H9 (cell line): Measurements from ENCODE around the gene EFCAB5. TPM values are rescaled to one million over a fixed set of nuclear protein-coding genes. Genes with fewer than 3 reads are reported as not detected.

Experiments used
- DNase-seq: peaks from one replicate; pipeline ENCODE4 v3.0.0-alpha.2; 2017
- H2AFZ ChIP-seq: one replicate; pipeline ENCODE4 v1.6.1; 2013; ENCODE audit warnings: mild to moderate bottlenecking, low read length, control low read depth, moderate library complexity
- H2AK5ac ChIP-seq: 2 replicates; pipeline ENCODE4 v1.6.1; 2013; ENCODE audit warnings: low read length, control low read depth, mixed read lengths; ENCODE audit not compliant: insufficient read length
- H2BK120ac ChIP-seq: one replicate; pipeline ENCODE4 v1.6.1; 2013; ENCODE audit warnings: low read depth, mild to moderate bottlenecking, low read length, control low read depth, inconsistent platforms; ENCODE audit not compliant: poor library complexity, severe bottlenecking
- H2BK12ac ChIP-seq: 2 replicates; pipeline ENCODE4 v1.6.1; 2013; ENCODE audit warnings: low read length, control low read depth, mixed read lengths, low read depth; ENCODE audit not compliant: insufficient read length
- H2BK15ac ChIP-seq: 2 replicates; pipeline ENCODE4 v1.6.1; 2013; ENCODE audit warnings: low read depth, low read length, control low read depth
- H2BK20ac ChIP-seq: one replicate; pipeline ENCODE4 v1.6.1; 2013; ENCODE audit warnings: low read depth, mild to moderate bottlenecking, low read length, control low read depth, inconsistent platforms; ENCODE audit not compliant: poor library complexity, severe bottlenecking
- H2BK5ac ChIP-seq: 2 replicates; pipeline ENCODE4 v1.6.1; 2013; ENCODE audit warnings: low read length, control low read depth, mixed read lengths; ENCODE audit not compliant: insufficient read length
- H3K14ac ChIP-seq: 2 replicates; pipeline ENCODE4 v1.6.1; 2013; ENCODE audit warnings: low read length, control low read depth; ENCODE audit not compliant: insufficient read depth
- H3K18ac ChIP-seq: 2 replicates; pipeline ENCODE4 v1.6.1; 2013; ENCODE audit warnings: low read depth, mild to moderate bottlenecking, mixed read lengths, low read length, control low read depth; ENCODE audit not compliant: insufficient read length
- H3K23ac ChIP-seq: 2 replicates; pipeline ENCODE4 v1.6.1; 2013; ENCODE audit warnings: low read length, control low read depth, mixed read lengths, low read depth; ENCODE audit not compliant: insufficient read length
- H3K23me2 ChIP-seq: 2 replicates; pipeline ENCODE4 v1.6.1; 2013; ENCODE audit warnings: low read depth, mild to moderate bottlenecking, mixed read lengths, low read length, control low read depth; ENCODE audit not compliant: insufficient read length, poor library complexity, severe bottlenecking
- H3K27ac ChIP-seq: 2 replicates; pipeline ENCODE4 v1.5.1; 2013; ENCODE audit warnings: low read length, control low read depth, mixed read lengths, low read depth; ENCODE audit not compliant: insufficient read length
- H3K27me3 ChIP-seq: 2 replicates; pipeline ENCODE4 v1.6.1; 2013; ENCODE audit warnings: low read length, control low read depth, inconsistent platforms; ENCODE audit not compliant: insufficient read depth
- H3K4ac ChIP-seq: 2 replicates; pipeline ENCODE4 v1.6.1; 2013; ENCODE audit warnings: low read depth, mild to moderate bottlenecking, control low read depth, inconsistent platforms, low read length, moderate library complexity
- H3K4me1 ChIP-seq: 2 replicates; pipeline ENCODE4 v1.6.1; 2013; ENCODE audit warnings: low read length, control low read depth, inconsistent platforms; ENCODE audit not compliant: insufficient read depth
- H3K4me2 ChIP-seq: 2 replicates; pipeline ENCODE4 v1.6.1; 2013; ENCODE audit warnings: low read length, control low read depth, mixed read lengths; ENCODE audit not compliant: insufficient read length, insufficient read depth
- H3K56ac ChIP-seq: 2 replicates; pipeline ENCODE4 v1.6.1; 2013; ENCODE audit warnings: low read depth, mild to moderate bottlenecking, mixed read lengths, low read length, control low read depth; ENCODE audit not compliant: insufficient read length
- H3K79me1 ChIP-seq: 2 replicates; pipeline ENCODE4 v1.6.1; 2013; ENCODE audit warnings: low read depth, mild to moderate bottlenecking, moderate library complexity, low read length, control low read depth, inconsistent platforms; ENCODE audit not compliant: insufficient read depth, poor library complexity, severe bottlenecking
- H3K79me2 ChIP-seq: 2 replicates; pipeline ENCODE4 v1.6.1; 2013; ENCODE audit warnings: low read length, control low read depth, inconsistent platforms; ENCODE audit not compliant: insufficient read depth
- H3K9ac ChIP-seq: 2 replicates; pipeline ENCODE4 v1.6.1; 2013; ENCODE audit warnings: low read length, control low read depth, mixed read lengths; ENCODE audit not compliant: insufficient read length; ENCODE audit errors: extremely low read depth
- H3K9me3 ChIP-seq: one replicate; pipeline ENCODE4 v1.6.1; 2013; ENCODE audit warnings: low read depth, low read length, inconsistent platforms; ENCODE audit not compliant: control insufficient read depth
- H3T11ph ChIP-seq: one replicate; pipeline ENCODE4 v1.6.1; 2013; ENCODE audit warnings: mild to moderate bottlenecking, low read length, control low read depth, inconsistent platforms
- H4K20me1 ChIP-seq: one replicate; pipeline ENCODE4 v1.6.1; 2013; ENCODE audit not compliant: control insufficient read depth, insufficient read length, insufficient read depth
- H4K5ac ChIP-seq: 2 replicates; pipeline ENCODE4 v1.6.1; 2013; ENCODE audit warnings: low read depth, mild to moderate bottlenecking, mixed read lengths, low read length, control low read depth; ENCODE audit not compliant: insufficient read length
- H4K8ac ChIP-seq: replicated peaks from 2 replicates; pipeline ENCODE4 v1.6.1; 2013; ENCODE audit warnings: low read length, control low read depth, mixed read lengths, low read depth; ENCODE audit not compliant: insufficient read length
- H4K91ac ChIP-seq: 2 replicates; pipeline ENCODE4 v1.6.1; 2013; ENCODE audit warnings: low read depth, mild to moderate bottlenecking, moderate library complexity, mixed read lengths, low read length, control low read depth; ENCODE audit not compliant: insufficient read length
- H3K27ac Mint-ChIP-seq, 3 experiments: 2 replicates in 2 of 3; 3 replicates in 1 of 3; pipeline ENCODE4 v1.8.0; 2020 to 2021; ENCODE audit warnings: mixed read lengths in 3 of 3, mild to moderate bottlenecking in 1 of 3, moderate library complexity in 1 of 3
- H3K27me3 Mint-ChIP-seq: 2 replicates; pipeline ENCODE4 v1.8.0; 2021; ENCODE audit warnings: low read depth, mild to moderate bottlenecking, moderate library complexity, mixed read lengths
- H3K36me3 Mint-ChIP-seq, 3 experiments: 2 replicates in 2 of 3; 3 replicates in 1 of 3; pipeline ENCODE4 v1.8.0; 2020 to 2021; ENCODE audit warnings: low read depth in 3 of 3, mixed read lengths in 3 of 3; ENCODE audit not compliant: insufficient read depth in 1 of 3
- H3K4me1 Mint-ChIP-seq, 2 experiments: 2 replicates each; pipeline ENCODE4 v1.8.0; 2020; ENCODE audit warnings: mixed read lengths in 2 of 2
- H3K4me3 Mint-ChIP-seq, 2 experiments: 2 replicates in 1 of 2; 3 replicates in 1 of 2; pipeline ENCODE4 v1.8.0; 2020 to 2021; ENCODE audit warnings: mild to moderate bottlenecking in 2 of 2, mixed read lengths in 2 of 2, moderate library complexity in 1 of 2
- H3K9me3 Mint-ChIP-seq, 2 experiments: 2 replicates in 1 of 2; 3 replicates in 1 of 2; pipeline ENCODE4 v1.8.0; 2020; ENCODE audit warnings: mild to moderate bottlenecking in 2 of 2, mixed read lengths in 2 of 2, moderate library complexity in 1 of 2
- WGBS: extraction: QIAGEN DNeasy Blood & Tissue Kit; methylation state at CpG from one replicate; pipeline ENCODE4 v1.1.7; 2013; ENCODE audit warnings: missing lambda C conversion rate, low lambda C conversion rate, mixed read lengths; ENCODE audit not compliant: insufficient read length; ENCODE audit errors: extremely low coverage; 5-methylcytosine and 5-hydroxymethylcytosine counted together
- total RNA-seq: library from RNA; stranded (reverse); gene quantifications from 2 replicates; pipeline ENCODE4 v1.2.1, GENCODE V29; 2021
- TF ChIP-seq, protein P1 (sequence below): fragments of 200-600 bp; sonication (generic); conservative IDR thresholded peaks from 3 replicates; pipeline ENCODE4 v1.8.0; 2021; ENCODE audit warnings: antibody characterized with exemption, mild to moderate bottlenecking

Gene EFCAB5
- total RNA-seq, 1 experiment from 2014 or later: not detected

DNA sequence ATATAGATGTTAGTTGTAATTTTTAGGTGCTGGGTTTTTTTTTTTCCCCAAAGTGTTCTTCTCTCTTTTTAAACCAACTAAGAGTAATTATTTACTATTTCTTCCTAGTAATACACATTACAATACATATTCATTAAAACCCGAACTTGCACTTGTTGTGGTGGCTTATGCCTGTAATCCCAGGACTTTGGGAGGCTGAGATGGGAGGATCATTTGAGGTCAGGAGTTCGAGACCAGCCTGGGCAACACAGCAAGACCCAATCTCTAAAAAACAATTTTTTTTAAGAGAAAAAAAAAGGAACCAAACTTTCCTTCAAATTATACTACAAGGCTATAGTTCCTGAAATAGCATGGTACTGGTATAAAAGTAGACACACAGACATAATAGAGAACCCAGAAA, 3.8 kb downstream of the EFCAB5 start:
- H3K23ac ChIP-seq: no peak overlapping the region
- DNase-seq: no peak
- H3K27ac ChIP-seq: no peak overlapping the region
- TF ChIP-seq, protein P1, sequence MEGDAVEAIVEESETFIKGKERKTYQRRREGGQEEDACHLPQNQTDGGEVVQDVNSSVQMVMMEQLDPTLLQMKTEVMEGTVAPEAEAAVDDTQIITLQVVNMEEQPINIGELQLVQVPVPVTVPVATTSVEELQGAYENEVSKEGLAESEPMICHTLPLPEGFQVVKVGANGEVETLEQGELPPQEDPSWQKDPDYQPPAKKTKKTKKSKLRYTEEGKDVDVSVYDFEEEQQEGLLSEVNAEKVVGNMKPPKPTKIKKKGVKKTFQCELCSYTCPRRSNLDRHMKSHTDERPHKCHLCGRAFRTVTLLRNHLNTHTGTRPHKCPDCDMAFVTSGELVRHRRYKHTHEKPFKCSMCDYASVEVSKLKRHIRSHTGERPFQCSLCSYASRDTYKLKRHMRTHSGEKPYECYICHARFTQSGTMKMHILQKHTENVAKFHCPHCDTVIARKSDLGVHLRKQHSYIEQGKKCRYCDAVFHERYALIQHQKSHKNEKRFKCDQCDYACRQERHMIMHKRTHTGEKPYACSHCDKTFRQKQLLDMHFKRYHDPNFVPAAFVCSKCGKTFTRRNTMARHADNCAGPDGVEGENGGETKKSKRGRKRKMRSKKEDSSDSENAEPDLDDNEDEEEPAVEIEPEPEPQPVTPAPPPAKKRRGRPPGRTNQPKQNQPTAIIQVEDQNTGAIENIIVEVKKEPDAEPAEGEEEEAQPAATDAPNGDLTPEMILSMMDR: no peak
- no peak overlapping the region for H3K18ac ChIP-seq
- no peak overlapping the region for H3K4me2 ChIP-seq
- H2BK15ac ChIP-seq: no peak overlapping the region
- H2AK5ac ChIP-seq: no peak overlapping the region
- no peaks in the 10 kb centered on the region for H3K27me3 ChIP-seq
- no peak overlapping the region for H2BK12ac ChIP-seq
- H3K4me1 ChIP-seq: no peaks in the 10 kb centered on the region
- H3K9me3 ChIP-seq: no peaks in the 10 kb centered on the region
- Mint-ChIP-seq H3K4me1 (no peaks in the 10 kb centered on the region), H3K36me3 (no peaks in the 10 kb centered on the region), H3K27ac (no peak overlapping the region), H3K4me3 (no peak overlapping the region), H3K9me3 (peaks cover 0 to 3% of the 10 kb centered on the region in 2 experiments; a peak in 1 of 5 replicates), H3K27me3 (no peaks in the 10 kb centered on the region; the same call in 1 of the 2 replicates)
- no peak overlapping the region for H2AFZ ChIP-seq
- H4K5ac ChIP-seq: no peak overlapping the region
- no peak overlapping the region for H3K4ac ChIP-seq
- no peaks in the 10 kb centered on the region for H4K20me1 ChIP-seq
- H3K23me2 ChIP-seq: no peaks in the 10 kb centered on the region
- H2BK120ac ChIP-seq: no peak overlapping the region
- H4K8ac ChIP-seq: no peak overlapping the region
- H2BK5ac ChIP-seq: no peak overlapping the region
- H3K79me2 ChIP-seq: no peaks in the 10 kb centered on the region
- WGBS: no CpG with 5 or more reads among the region's 2 CpGs
- no peaks in the 10 kb centered on the region for H3K79me1 ChIP-seq
- H3K56ac ChIP-seq: no peak overlapping the region
- no peak overlapping the region for H4K91ac ChIP-seq
- H3T11ph ChIP-seq: no peak overlapping the region
- H3K9ac ChIP-seq: no peak overlapping the region
- no peak overlapping the region for H3K14ac ChIP-seq
- no peak overlapping the region for H2BK20ac ChIP-seq
